Stimulated activated CD8-positive, alpha-beta memory T cell treated with anti-CD3 and anti-CD28 coated beads, Interleukin-2, amount 100 ng/mL, for 1 hour (primary cell): ENCODE results near the gene ANKS4B.
"Not testable (repeated sequence)": the region's sequence is repeated elsewhere in the genome, so short reads cannot be mapped to it uniquely, and the experiment has no call there.

ENCODE experiments used
- DNase-seq, 2 donors: peaks; one replicate each; pipeline ENCODE4 v3.0.0-alpha.2; 2020; ENCODE audit warnings: low read depth in 2 of 2

The ANKS4B gene

GRCh38 chr16:21233521-21234150, at the start of gene ANKS4B:
ANKS4B (plus strand) TSS chr16:21233699; CDS start chr16:21233738, 39 bp downstream.
- DNase-seq, result no peak

GRCh38 chr16:21183995-21184394, 49.5 kb upstream of the ANKS4B start:
- no peak for DNase-seq

GRCh38 chr16:21184834-21185233, 48.7 kb upstream of the ANKS4B start:
- DNase-seq, result no peak

- no peak for DNase-seq
Measured at GRCh38 chr16:21185659-21186325, 47.7 kb upstream of the ANKS4B start.

GRCh38 chr16:21186326-21186691, 47.2 kb upstream of the ANKS4B start:
- DNase-seq, result no peak

GRCh38 chr16:21189311-21189710, 44.2 kb upstream of the ANKS4B start:
- no peak for DNase-seq

- DNase-seq, result no peak
Measured at GRCh38 chr16:21190013-21190412, 43.5 kb upstream of the ANKS4B start.

- no peak for DNase-seq
Measured at GRCh38 chr16:21190599-21190998, 42.9 kb upstream of the ANKS4B start.

GRCh38 chr16:21192991-21193390, 40.5 kb upstream of the ANKS4B start:
- DNase-seq, result no peak

GRCh38 chr16:21194771-21195301, 38.7 kb upstream of the ANKS4B start:
- no peak for DNase-seq

- not testable (repeated sequence) for DNase-seq
Measured at GRCh38 chr16:21195330-21195729, 38.2 kb upstream of the ANKS4B start.

- DNase-seq, result no peak
Measured at GRCh38 chr16:21197112-21197511, 36.4 kb upstream of the ANKS4B start.

- no peak for DNase-seq
Measured at GRCh38 chr16:21197621-21198020, 35.9 kb upstream of the ANKS4B start.

- no peak for DNase-seq
Measured at GRCh38 chr16:21199607-21200218, 33.8 kb upstream of the ANKS4B start.

GRCh38 chr16:21203155-21203797, 30.2 kb upstream of the ANKS4B start:
- no peak for DNase-seq

- DNase-seq, result no peak
Measured at GRCh38 chr16:21205303-21205702, 28.2 kb upstream of the ANKS4B start.

- no peak for DNase-seq
Measured at GRCh38 chr16:21206550-21206949, 26.9 kb upstream of the ANKS4B start.

GRCh38 chr16:21208446-21209230, 24.9 kb upstream of the ANKS4B start:
- no peak for DNase-seq

- no peak for DNase-seq
Measured at GRCh38 chr16:21211486-21211885, 22.0 kb upstream of the ANKS4B start, which contains the start of gene ZP2. ZP2 (minus strand) TSS chr16:21211574; CDS start chr16:21211547, 27 bp downstream.

- no peak for DNase-seq
Measured at GRCh38 chr16:21214086-21214485, 19.4 kb upstream of the ANKS4B start.

- no peak for DNase-seq
Measured at GRCh38 chr16:21217121-21217520, 16.4 kb upstream of the ANKS4B start.

- DNase-seq, result no peak
Measured at GRCh38 chr16:21218153-21218552, 15.3 kb upstream of the ANKS4B start.
